ENCODE results near the gene MORN5. TPM values are rescaled to one million over a fixed set of nuclear protein-coding genes. Genes with fewer than 3 reads are reported as not detected.

MORN5 gene
- total and polyA plus RNA-seq, 2 experiments from 2014 or later: not detected

DNA sequence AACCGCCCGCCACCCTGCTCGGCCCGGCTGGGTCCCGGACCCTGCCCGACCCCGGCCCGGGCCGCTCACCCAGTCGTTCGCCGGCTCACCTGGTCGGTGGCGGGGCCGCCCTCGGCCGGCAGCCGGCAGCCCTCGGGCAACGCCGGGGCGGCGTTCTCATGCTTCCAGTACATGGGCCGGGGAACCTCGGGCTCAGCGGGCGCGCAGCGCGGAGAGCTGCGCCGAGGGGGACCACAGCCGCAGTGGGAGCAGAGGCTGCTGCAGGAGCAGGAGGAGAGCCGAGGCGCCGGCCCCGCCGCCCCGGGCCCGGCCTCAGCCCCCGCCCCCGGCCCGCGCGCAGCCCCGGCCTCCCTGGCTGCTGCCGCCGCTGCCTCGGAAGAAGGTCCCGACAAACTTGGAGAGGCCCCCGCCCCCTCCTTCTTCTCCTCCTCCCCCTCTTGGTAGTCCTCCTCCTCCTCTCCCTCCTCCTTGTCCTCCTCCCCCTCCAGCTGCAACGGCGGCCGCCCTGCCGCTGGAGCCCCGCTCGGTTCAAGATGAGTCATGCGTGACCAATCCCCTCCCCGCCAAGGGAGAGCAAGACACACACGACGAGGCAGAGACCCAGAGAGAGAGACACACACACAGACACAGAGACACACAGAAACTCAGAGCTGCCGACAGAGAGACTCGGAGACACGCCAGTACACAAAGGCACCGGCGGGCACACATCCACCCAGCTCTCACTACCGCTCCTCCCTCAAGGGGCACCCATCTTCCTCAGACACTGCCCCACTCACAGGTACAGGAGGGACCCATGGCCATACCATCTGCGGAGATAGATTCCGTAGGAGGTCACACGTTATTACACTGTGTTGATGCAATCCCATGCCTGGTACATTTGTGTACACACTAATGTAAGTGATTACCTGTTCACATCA is 69.1 kb downstream of the MORN5 start, which contains the start of gene LHX6:
LHX6 (minus strand) TSS at position 390 of the 917 bp plus-strand sequence; CDS start at position 173, 217 bp downstream.
- Histone ChIP-seq H3K27me3 (ENCODE audit: insufficient read depth) (peaks cover 94% of the 10 kb centered on the region), H3K79me2 (replicated peaks; ENCODE audit: insufficient read depth) (no peaks in the 10 kb centered on the region), H3K4me1 (ENCODE audit: insufficient read depth) (peaks cover 17% of the 10 kb centered on the region), H4K20me1 (replicated peaks; ENCODE audit: insufficient read depth) (peaks cover 3% of the 10 kb centered on the region; the same call in 1 of the 2 replicates), H3K9me2 (ENCODE audit: insufficient read depth) (no peaks in the 10 kb centered on the region), H3F3A (replicated peaks; ENCODE audit: low read depth) (peaks cover 7% of the 10 kb centered on the region; the same call in 1 of the 2 replicates), H2AFZ (peak within 1 kb of the TSS; percentile 59; the same call in 1 of the 2 replicates), H3K27ac (ENCODE audit: low read depth) (no peak within 1 kb of the TSS), H3K4me3 (peak within 1 kb of the TSS; percentile 62), H3K4me2 (peak within 1 kb of the TSS; percentile 82), H3K36me3 (ENCODE audit: insufficient read depth) (no peaks in the 10 kb centered on the region)
- Mint-ChIP-seq H3K4me1 (peaks cover 28% of the 10 kb centered on the region), H3K27me3 (ENCODE audit: insufficient read depth, low read depth, poor library complexity) (peaks cover 48% of the 10 kb centered on the region), H3K4me3 (peak within 1 kb of the TSS; percentile 61), H3K36me3 (ENCODE audit: low read depth) (no peaks in the 10 kb centered on the region), H3K9me3 (peaks cover 4% of the 10 kb centered on the region; the same call in 1 of the 3 replicates), H3K27ac (no peak within 1 kb of the TSS)
- DNase-seq (ENCODE audit: low spot score) (peak; percentile 57), ATAC-seq (peak; percentile 23)
- no peak for TF ChIP-seq ZNF114 (CRISPR knock-in tag; IDR thresholded peaks at IDR 0.05)
- TF ChIP-seq EZH2 (IDR thresholded peaks at IDR 0.05; ENCODE audit: low read depth, unreplicated experiment): peak; percentile 92
- TF ChIP-seq EZH2phosphoT487 (IDR thresholded peaks at IDR 0.05; ENCODE audit: unreplicated experiment): peak; percentile 94

DNA sequence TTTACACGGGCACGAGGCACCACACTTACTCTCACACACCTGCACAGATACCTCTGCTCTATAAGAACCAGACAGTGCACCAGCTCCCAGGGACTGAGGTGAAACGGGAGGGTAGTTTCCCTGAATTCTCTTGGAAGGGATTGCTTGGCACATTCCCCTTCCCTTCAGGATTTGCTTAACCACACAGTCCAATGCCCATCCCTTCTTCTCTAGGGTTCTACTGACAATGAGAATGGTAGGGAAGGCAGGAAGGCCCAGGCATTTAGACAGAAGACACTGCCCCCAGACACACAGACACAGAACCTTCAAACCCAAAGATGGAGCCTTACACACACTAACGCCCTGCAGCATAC is 69.8 kb downstream of the MORN5 start:
- H4K20me1 ChIP-seq (replicated peaks; ENCODE audit: insufficient read depth): no peaks in the 10 kb centered on the region; the same call in 1 of the 2 replicates
- no peak overlapping the region for H3K27ac ChIP-seq (ENCODE audit: low read depth)
- peak overlapping the region; percentile 75 for H3K4me2 ChIP-seq
- peaks cover 7% of the 10 kb centered on the region; the same call in 1 of the 2 replicates for H3F3A ChIP-seq (replicated peaks; ENCODE audit: low read depth)
- H3K9me2 ChIP-seq (ENCODE audit: insufficient read depth): no peaks in the 10 kb centered on the region
- Mint-ChIP-seq H3K9me3 (peaks cover 4% of the 10 kb centered on the region; the same call in 1 of the 3 replicates), H3K4me1 (peaks cover 28% of the 10 kb centered on the region), H3K27me3 (ENCODE audit: insufficient read depth, low read depth, poor library complexity) (peaks cover 42% of the 10 kb centered on the region), H3K36me3 (ENCODE audit: low read depth) (no peaks in the 10 kb centered on the region), H3K4me3 (no peak overlapping the region), H3K27ac (no peak overlapping the region)
- no peak for DNase-seq (ENCODE audit: low spot score)
- no peaks in the 10 kb centered on the region for H3K79me2 ChIP-seq (replicated peaks; ENCODE audit: insufficient read depth)
- peak overlapping the region; percentile 62; the same call in 1 of the 2 replicates for H3K4me3 ChIP-seq
- H3K36me3 ChIP-seq (ENCODE audit: insufficient read depth): no peaks in the 10 kb centered on the region
- H3K4me1 ChIP-seq (ENCODE audit: insufficient read depth): peaks cover 17% of the 10 kb centered on the region
- TF ChIP-seq, protein P1, sequence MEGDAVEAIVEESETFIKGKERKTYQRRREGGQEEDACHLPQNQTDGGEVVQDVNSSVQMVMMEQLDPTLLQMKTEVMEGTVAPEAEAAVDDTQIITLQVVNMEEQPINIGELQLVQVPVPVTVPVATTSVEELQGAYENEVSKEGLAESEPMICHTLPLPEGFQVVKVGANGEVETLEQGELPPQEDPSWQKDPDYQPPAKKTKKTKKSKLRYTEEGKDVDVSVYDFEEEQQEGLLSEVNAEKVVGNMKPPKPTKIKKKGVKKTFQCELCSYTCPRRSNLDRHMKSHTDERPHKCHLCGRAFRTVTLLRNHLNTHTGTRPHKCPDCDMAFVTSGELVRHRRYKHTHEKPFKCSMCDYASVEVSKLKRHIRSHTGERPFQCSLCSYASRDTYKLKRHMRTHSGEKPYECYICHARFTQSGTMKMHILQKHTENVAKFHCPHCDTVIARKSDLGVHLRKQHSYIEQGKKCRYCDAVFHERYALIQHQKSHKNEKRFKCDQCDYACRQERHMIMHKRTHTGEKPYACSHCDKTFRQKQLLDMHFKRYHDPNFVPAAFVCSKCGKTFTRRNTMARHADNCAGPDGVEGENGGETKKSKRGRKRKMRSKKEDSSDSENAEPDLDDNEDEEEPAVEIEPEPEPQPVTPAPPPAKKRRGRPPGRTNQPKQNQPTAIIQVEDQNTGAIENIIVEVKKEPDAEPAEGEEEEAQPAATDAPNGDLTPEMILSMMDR (conservative IDR thresholded peaks at IDR 0.05; ENCODE audit: low read depth in 2 of 2): no peak
- TF ChIP-seq POLR2AphosphoS5 (IDR thresholded peaks at IDR 0.05; ENCODE audit: low read depth) (no peak), ZNF331 (CRISPR knock-in tag; IDR thresholded peaks at IDR 0.05; ENCODE audit: low read depth) (no peak), ZNF114 (CRISPR knock-in tag; IDR thresholded peaks at IDR 0.05) (no peak), CREB1 (CRISPR knock-in tag; IDR thresholded peaks at IDR 0.05; ENCODE audit: low read depth) (no peak)
- TF ChIP-seq, protein P2, sequence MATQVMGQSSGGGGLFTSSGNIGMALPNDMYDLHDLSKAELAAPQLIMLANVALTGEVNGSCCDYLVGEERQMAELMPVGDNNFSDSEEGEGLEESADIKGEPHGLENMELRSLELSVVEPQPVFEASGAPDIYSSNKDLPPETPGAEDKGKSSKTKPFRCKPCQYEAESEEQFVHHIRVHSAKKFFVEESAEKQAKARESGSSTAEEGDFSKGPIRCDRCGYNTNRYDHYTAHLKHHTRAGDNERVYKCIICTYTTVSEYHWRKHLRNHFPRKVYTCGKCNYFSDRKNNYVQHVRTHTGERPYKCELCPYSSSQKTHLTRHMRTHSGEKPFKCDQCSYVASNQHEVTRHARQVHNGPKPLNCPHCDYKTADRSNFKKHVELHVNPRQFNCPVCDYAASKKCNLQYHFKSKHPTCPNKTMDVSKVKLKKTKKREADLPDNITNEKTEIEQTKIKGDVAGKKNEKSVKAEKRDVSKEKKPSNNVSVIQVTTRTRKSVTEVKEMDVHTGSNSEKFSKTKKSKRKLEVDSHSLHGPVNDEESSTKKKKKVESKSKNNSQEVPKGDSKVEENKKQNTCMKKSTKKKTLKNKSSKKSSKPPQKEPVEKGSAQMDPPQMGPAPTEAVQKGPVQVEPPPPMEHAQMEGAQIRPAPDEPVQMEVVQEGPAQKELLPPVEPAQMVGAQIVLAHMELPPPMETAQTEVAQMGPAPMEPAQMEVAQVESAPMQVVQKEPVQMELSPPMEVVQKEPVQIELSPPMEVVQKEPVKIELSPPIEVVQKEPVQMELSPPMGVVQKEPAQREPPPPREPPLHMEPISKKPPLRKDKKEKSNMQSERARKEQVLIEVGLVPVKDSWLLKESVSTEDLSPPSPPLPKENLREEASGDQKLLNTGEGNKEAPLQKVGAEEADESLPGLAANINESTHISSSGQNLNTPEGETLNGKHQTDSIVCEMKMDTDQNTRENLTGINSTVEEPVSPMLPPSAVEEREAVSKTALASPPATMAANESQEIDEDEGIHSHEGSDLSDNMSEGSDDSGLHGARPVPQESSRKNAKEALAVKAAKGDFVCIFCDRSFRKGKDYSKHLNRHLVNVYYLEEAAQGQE (IDR thresholded peaks at IDR 0.05; ENCODE audit: unreplicated experiment): no peak
- peaks cover 94% of the 10 kb centered on the region for H3K27me3 ChIP-seq (ENCODE audit: insufficient read depth)
- ATAC-seq: no peak
- H2AFZ ChIP-seq: no peak overlapping the region
